ENCODE results near the gene ALDH3B2.
"Not testable (repeated sequence)": the region's sequence is repeated elsewhere in the genome, so short reads cannot be mapped to it uniquely, and the experiment has no call there.

ALDH3B2 gene

GRCh38 chr11:67642173-67643120, 32.0 kb downstream of the ALDH3B2 start:
- no peak for DNase-seq

- no peak for DNase-seq
Observed at GRCh38 chr11:67641338-67642172, 32.9 kb downstream of the ALDH3B2 start.

GRCh38 chr11:67640758-67641337, 33.6 kb downstream of the ALDH3B2 start:
- no peak for DNase-seq

- peak; percentile 30 for DNase-seq
Observed at GRCh38 chr11:67640021-67640757, 34.2 kb downstream of the ALDH3B2 start.

- DNase-seq: no peak
Observed at GRCh38 chr11:67639438-67639859, 35.0 kb downstream of the ALDH3B2 start, which contains the start of gene TBX10. TSS of gene TBX10 (minus strand) at chr11:67639763. CDS start at chr11:67639472, 291 bp downstream.

- no peak for DNase-seq
Observed at GRCh38 chr11:67638535-67639437, 35.6 kb downstream of the ALDH3B2 start.

- DNase-seq: not testable (repeated sequence)
Observed at GRCh38 chr11:67637441-67637840, 37.0 kb downstream of the ALDH3B2 start.

- no peak for DNase-seq
Observed at GRCh38 chr11:67636962-67637361, 37.5 kb downstream of the ALDH3B2 start.

GRCh38 chr11:67635231-67635521, 39.2 kb downstream of the ALDH3B2 start:
- no peak for DNase-seq

- no peak for DNase-seq
Observed at GRCh38 chr11:67634366-67635230, 39.8 kb downstream of the ALDH3B2 start.

- DNase-seq: no peak
Observed at GRCh38 chr11:67633758-67634365, 40.6 kb downstream of the ALDH3B2 start.

GRCh38 chr11:67632982-67633755, 41.3 kb downstream of the ALDH3B2 start:
- DNase-seq: no peak

GRCh38 chr11:67632175-67632981, 42.0 kb downstream of the ALDH3B2 start:
- DNase-seq: no peak

GRCh38 chr11:67631853-67632174, 42.6 kb downstream of the ALDH3B2 start:
- DNase-seq: no peak

GRCh38 chr11:67631411-67631810, 43.0 kb downstream of the ALDH3B2 start:
- no peak for DNase-seq

- DNase-seq: no peak
Observed at GRCh38 chr11:67630943-67631331, 43.5 kb downstream of the ALDH3B2 start.

GRCh38 chr11:67630228-67630942, 44.0 kb downstream of the ALDH3B2 start:
- DNase-seq: peak; percentile 98
